GM18498 (cell line): ENCODE data around the gene PRDX2.

ENCODE experiments used
- ATAC-seq: cut with Tn5 transposase; IDR thresholded peaks from one replicate; pipeline ENCODE4 v1.9.1; 2021; ENCODE audit warnings: mild to moderate bottlenecking, moderate library complexity; ENCODE audit not compliant: unreplicated experiment

Gene PRDX2

GRCh38 chr19:12793290-12794195 lies 8.1 kb downstream of the PRDX2 start:
- ATAC-seq: peak; percentile 34

- no peak for ATAC-seq
Observed at GRCh38 chr19:12792853-12793289, 8.7 kb downstream of the PRDX2 start.

- no peak for ATAC-seq
Observed at GRCh38 chr19:12792051-12792852, 9.3 kb downstream of the PRDX2 start.

GRCh38 chr19:12791345-12792050 lies 10.1 kb downstream of the PRDX2 start, which contains the start of gene JUNB:
Gene JUNB, plus strand, starts transcription at chr19:12791486. Its CDS starts 286 bp downstream, at chr19:12791772.
- ATAC-seq: peak; percentile 36

- ATAC-seq: no peak
Observed at GRCh38 chr19:12790628-12791344, 10.8 kb downstream of the PRDX2 start.

GRCh38 chr19:12789904-12790619 lies 11.5 kb downstream of the PRDX2 start:
- ATAC-seq: peak; percentile 44

GRCh38 chr19:12789098-12789903 lies 12.3 kb downstream of the PRDX2 start:
- ATAC-seq: no peak

GRCh38 chr19:12788682-12789097 lies 12.9 kb downstream of the PRDX2 start:
- ATAC-seq: no peak

- ATAC-seq: no peak
Observed at GRCh38 chr19:12788042-12788681, 13.4 kb downstream of the PRDX2 start.

GRCh38 chr19:12787458-12787857 lies 14.1 kb downstream of the PRDX2 start:
- ATAC-seq: no peak

- ATAC-seq: no peak
Observed at GRCh38 chr19:12786952-12787351, 14.6 kb downstream of the PRDX2 start.

- no peak for ATAC-seq
Observed at GRCh38 chr19:12786141-12786870, 15.3 kb downstream of the PRDX2 start.

- ATAC-seq: no peak
Observed at GRCh38 chr19:12785431-12786031, 16.1 kb downstream of the PRDX2 start.

- ATAC-seq: no peak
Observed at GRCh38 chr19:12784871-12785430, 16.6 kb downstream of the PRDX2 start.

GRCh38 chr19:12784394-12784870 lies 17.2 kb downstream of the PRDX2 start:
- ATAC-seq: no peak

- ATAC-seq: no peak
Observed at GRCh38 chr19:12783849-12784393, 17.7 kb downstream of the PRDX2 start.
